HFFc6 (cell line): ENCODE data around the gene SLC13A5. TPM values are rescaled to one million over a fixed set of nuclear protein-coding genes. Genes with fewer than 3 reads are reported as not detected.

Experiments used
- DNase-seq: peaks from one replicate; pipeline ENCODE4 v3.0.0-alpha.2; 2018
- H3K27ac Mint-ChIP-seq: 2 replicates; pipeline ENCODE4 v1.8.0; 2020; ENCODE audit warnings: mild to moderate bottlenecking, mixed read lengths
- H3K27me3 Mint-ChIP-seq: 2 replicates; pipeline ENCODE4 v1.8.0; 2021; ENCODE audit warnings: mild to moderate bottlenecking, moderate library complexity, mixed read lengths; ENCODE audit not compliant: insufficient read depth
- H3K36me3 Mint-ChIP-seq: 2 replicates; pipeline ENCODE4 v1.8.0; 2021; ENCODE audit warnings: low read depth, mixed read lengths
- H3K4me1 Mint-ChIP-seq: 2 replicates; pipeline ENCODE4 v1.8.0; 2020; ENCODE audit warnings: low read depth, mixed read lengths
- H3K4me3 Mint-ChIP-seq: 2 replicates; pipeline ENCODE4 v1.8.0; 2020; ENCODE audit warnings: mild to moderate bottlenecking, moderate library complexity, mixed read lengths
- H3K9me3 Mint-ChIP-seq: 2 replicates; pipeline ENCODE4 v1.8.0; 2020; ENCODE audit warnings: mild to moderate bottlenecking, mixed read lengths
- total RNA-seq, 6 experiments: library from RNA; stranded (reverse); fragmentation: NEBNext Ultra II Directional; extraction: Animal tissue kit (Norgen Biotek cat#: 25700); gene quantifications; 2 replicates in 1 of 6; 3 replicates in 5 of 6; pipeline ENCODE4 v1.2.3, GENCODE V29; 2021
- TF ChIP-seq, protein P1 (sequence below): fragments of 200-600 bp; sonication (generic); IDR thresholded peaks from 2 replicates; pipeline ENCODE4 v1.5.0; 2021; ENCODE audit warnings: antibody characterized with exemption, mild to moderate bottlenecking

Gene SLC13A5
- total RNA-seq, 6 experiments from 2014 or later, result not detected

DNA sequence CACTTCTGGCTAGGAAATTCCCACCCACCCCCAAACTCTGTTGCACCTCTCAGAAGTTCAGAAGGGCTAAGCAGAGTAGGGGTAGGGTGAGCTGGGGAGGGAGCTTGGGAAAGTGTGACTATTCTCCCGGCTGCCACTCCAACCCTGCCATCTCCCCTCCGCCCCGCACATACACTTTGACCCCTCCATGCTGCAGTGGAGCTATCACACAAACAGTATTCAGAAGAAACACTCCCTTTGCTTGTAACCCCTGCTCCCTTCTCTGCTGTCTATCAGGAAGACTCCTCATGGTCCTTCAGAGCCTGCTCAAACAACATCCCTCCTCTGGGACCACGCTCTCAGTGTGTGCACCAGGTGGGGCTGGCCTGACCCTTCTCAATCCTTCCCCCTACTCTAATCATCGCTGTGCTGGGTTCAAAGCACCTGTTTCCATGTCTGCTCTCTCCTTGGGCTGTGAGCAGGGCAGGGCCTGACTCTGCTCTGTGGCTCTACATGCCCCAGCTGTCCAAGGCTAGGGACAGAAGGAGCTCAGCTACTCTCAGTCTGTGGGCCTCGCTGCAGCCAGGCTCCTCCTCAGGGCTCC lies 8.6 kb downstream of the SLC13A5 start:
- TF ChIP-seq, protein P1, sequence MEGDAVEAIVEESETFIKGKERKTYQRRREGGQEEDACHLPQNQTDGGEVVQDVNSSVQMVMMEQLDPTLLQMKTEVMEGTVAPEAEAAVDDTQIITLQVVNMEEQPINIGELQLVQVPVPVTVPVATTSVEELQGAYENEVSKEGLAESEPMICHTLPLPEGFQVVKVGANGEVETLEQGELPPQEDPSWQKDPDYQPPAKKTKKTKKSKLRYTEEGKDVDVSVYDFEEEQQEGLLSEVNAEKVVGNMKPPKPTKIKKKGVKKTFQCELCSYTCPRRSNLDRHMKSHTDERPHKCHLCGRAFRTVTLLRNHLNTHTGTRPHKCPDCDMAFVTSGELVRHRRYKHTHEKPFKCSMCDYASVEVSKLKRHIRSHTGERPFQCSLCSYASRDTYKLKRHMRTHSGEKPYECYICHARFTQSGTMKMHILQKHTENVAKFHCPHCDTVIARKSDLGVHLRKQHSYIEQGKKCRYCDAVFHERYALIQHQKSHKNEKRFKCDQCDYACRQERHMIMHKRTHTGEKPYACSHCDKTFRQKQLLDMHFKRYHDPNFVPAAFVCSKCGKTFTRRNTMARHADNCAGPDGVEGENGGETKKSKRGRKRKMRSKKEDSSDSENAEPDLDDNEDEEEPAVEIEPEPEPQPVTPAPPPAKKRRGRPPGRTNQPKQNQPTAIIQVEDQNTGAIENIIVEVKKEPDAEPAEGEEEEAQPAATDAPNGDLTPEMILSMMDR, result no peak
- H3K36me3 Mint-ChIP-seq, result no peaks in the 10 kb centered on the region
- H3K9me3 Mint-ChIP-seq, result no peaks in the 10 kb centered on the region
- H3K4me1 Mint-ChIP-seq, result no peaks in the 10 kb centered on the region
- no peak overlapping the region for H3K27ac Mint-ChIP-seq
- no peak for DNase-seq
- no peak overlapping the region for H3K4me3 Mint-ChIP-seq
- H3K27me3 Mint-ChIP-seq, result peaks cover 42% of the 10 kb centered on the region

DNA sequence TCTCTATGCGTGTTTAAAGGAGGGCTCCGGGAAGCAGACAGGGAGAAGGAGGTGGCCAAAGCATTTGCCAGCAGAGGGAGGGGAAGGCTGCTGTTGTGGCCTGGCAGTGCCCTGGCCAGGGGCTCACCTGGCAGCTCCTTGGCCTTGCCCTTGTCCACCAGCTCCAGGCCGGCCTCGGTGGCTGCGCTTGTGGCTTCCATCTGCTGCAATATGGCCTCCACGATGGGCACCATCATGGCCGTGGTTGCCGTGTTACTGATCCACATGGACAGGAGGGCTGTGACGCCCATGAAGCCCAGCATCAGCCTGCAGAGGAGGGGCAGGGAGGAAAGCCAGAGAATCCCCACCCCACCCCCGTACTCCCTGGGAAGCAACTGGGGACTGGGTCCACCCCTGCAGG lies 9.4 kb downstream of the SLC13A5 start:
- Mint-ChIP-seq H3K9me3 (no peaks in the 10 kb centered on the region), H3K4me1 (no peaks in the 10 kb centered on the region), H3K27me3 (peaks cover 38% of the 10 kb centered on the region), H3K36me3 (no peaks in the 10 kb centered on the region), H3K27ac (no peak overlapping the region), H3K4me3 (no peak overlapping the region)
- TF ChIP-seq, protein P1, result no peak
- no peak for DNase-seq

DNA sequence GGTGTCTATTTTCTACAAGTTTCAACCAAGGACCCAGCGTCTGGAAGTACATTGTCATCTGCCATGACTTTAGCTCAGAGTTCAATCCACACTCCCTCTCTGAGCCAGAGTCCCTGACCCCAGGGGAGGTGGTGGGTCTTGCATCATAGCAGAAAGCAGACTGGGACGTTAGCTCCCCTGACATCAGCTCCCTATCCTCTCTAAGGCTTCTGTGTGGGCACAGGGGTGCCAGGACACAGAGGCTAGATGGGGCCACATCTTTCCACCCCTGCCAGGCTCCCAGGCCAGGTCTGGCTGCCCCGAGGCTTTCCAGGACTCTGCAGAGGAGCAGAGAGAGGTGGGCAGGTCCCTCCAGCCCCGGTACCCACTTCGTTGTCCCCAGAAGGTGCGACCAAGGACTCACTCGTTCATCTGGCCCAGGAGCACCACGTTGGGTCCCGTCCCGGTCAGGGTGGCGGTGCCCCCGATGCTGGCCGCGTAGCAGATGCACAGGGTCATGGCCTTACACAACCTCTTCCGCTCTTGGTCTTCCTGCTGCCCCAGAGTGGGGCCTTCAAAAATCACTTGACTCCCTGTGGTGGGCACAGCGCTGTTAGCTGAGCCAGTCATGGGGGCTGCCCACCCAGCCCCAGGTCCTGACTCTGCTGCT lies 10.5 kb downstream of the SLC13A5 start:
- Mint-ChIP-seq H3K27ac (no peak overlapping the region), H3K4me1 (no peaks in the 10 kb centered on the region), H3K36me3 (no peaks in the 10 kb centered on the region), H3K27me3 (peaks cover 40% of the 10 kb centered on the region), H3K9me3 (no peaks in the 10 kb centered on the region), H3K4me3 (no peak overlapping the region)
- no peak for DNase-seq
- TF ChIP-seq, protein P1, result no peak

DNA sequence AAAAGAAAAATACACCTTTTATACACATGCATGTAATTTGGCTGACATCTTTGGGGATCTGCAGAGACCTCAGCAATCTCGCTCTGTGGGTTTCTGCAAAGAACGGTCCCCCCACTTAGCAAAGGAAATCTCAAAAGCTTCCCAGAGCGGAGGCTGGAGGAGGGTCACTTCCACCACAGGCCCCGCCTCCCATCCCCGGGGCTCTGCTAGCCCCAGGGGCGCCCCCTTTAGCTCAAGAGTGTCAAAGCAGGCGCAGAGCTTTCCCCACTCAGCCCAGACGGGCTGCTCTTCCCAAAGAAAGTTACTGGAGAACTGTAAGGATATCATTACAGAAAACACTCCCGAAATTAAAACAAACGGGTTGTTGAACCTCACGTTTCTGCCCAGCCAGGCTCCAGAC lies 11.4 kb downstream of the SLC13A5 start:
- Mint-ChIP-seq H3K36me3 (no peaks in the 10 kb centered on the region), H3K27me3 (peaks cover 40% of the 10 kb centered on the region), H3K27ac (no peak overlapping the region), H3K4me3 (no peak overlapping the region), H3K4me1 (no peaks in the 10 kb centered on the region), H3K9me3 (no peaks in the 10 kb centered on the region)
- no peak for DNase-seq
- TF ChIP-seq, protein P1, result peak; percentile 49

DNA sequence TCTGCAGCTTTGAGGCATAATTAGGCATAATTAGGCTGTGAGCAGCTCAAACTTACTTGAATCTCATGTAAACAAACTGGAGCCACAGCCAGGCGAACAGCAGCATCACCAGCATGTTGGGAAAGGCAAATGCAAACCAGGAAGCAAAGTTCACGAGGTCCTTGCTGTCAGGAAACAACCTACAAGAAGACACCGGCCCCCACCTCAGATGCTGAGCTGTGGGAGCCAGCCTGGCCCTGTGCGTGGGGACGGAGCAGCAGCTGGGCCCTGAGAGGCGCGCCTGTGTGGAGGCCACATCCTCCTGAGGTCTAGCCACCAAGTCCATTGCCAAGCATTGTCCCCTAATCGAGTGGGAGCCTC lies 12.2 kb downstream of the SLC13A5 start:
- Mint-ChIP-seq H3K4me3 (no peak overlapping the region), H3K4me1 (no peaks in the 10 kb centered on the region), H3K27me3 (peaks cover 41% of the 10 kb centered on the region), H3K27ac (no peak overlapping the region), H3K36me3 (no peaks in the 10 kb centered on the region), H3K9me3 (no peaks in the 10 kb centered on the region)
- no peak for DNase-seq
- TF ChIP-seq, protein P1, result no peak
